ENCODE measurements around the gene HPS1.

HPS1 gene

DNA sequence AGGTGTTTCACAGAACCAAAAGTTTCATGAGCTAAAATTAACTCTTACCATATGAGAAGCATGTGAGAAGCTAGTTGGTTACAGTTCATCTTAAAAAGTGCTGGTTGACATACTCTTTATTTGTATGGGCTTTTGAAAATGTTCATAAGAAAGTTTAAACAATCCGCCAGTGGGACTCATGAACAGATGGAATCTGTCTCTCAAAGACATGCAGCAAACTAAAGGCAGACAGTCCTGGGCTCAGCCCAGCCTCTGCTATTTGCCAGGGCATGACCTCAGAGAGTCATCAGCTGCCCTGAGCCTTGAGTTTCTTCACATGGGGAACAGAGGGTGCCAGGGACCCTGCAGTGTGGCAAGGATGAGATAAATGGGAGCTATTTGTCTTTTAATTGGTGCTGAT is 35.0 kb downstream of the HPS1 start:
- DNase-seq (ENCODE audit: low spot score): no peak

DNA sequence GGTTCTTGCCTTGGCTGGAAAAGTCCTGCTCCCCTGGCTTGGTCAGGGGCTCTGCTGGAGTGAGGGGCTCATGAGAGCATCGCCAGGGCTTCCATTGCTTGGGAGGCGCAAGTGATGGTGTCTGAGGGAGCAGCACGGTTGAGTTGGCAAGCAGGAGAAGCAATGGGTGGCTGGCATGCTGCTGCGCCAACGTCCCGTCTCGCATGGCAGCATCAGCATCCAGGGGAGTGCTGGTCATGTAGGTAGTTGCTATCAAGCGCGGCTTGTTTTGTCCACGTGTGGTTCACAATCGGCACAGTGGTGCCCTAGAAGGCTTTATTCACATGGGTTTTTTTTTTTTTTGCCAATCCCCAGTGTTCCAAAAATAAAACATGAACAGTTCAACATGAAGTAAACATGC is 35.6 kb downstream of the HPS1 start:
- no peak for DNase-seq (ENCODE audit: low spot score)

DNA sequence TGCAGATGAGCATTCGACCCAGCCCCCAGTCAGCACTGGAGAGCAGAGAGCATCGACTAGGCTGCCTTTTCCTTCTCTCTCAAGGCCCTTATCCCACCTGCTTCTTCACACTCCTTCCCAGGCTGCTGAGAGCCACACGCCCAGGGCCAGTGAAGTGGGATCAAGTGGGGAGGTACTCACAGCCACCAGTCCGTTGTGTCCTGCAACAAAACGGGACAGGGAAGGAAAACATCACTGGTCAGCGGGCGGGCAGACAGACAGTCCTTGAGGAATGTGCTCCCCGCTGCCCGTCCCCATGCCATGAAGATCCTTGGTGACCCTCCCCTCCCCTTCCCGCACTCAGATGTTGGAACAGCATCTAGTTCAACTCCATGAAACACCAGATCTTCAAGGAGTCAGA is 36.0 kb downstream of the HPS1 start:
- no peak for DNase-seq (ENCODE audit: low spot score)

DNA sequence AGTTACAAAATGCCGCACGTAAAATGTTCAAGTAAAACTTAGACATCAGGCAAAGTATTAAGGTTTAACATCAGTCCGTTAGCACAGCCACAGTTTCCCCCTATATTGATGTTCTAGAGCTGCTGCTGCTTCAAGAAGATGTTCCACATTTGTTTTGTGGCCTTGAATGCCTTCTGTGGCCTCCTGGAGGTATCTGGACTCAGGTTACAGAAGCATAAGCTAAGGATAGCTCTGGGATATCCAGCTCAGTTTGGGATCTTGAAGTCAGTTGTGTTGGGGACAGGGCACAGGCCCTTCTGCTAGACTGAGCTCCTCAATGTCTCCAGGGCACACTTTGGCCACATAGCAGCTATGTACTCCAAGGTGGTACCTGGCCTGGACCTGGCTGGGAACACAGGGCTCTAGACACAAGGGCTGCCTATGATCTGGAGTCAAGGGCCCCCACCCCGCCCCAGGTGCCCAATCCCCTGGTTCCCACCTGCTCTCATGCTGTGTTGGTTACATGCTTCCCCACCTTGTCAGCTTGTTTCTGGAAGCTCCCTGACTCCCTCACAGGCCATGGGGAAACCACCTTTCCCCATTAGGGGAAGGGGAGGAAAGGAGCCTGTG is 36.5 kb downstream of the HPS1 start:
- no peak for DNase-seq (ENCODE audit: low spot score)

DNA sequence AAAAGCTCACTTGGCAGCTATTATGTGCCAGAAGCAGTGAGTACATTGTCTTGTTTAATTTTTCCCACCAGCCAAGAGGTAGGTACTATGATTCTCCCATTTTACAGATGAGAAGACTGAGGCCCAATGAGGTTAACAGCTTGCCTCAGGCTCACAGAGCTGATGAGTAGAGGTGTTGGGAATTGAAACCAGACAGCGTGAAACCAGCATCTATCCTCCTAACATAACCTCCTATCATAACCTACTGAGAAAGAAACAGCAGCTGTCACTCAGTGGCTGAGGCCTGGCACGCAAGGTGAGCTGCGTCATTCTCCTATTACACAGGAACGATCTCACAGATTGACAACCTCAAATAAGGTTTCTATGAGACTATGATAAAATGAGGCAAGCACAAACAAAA is 37.9 kb downstream of the HPS1 start:
- DNase-seq (ENCODE audit: low spot score): no peak

DNA sequence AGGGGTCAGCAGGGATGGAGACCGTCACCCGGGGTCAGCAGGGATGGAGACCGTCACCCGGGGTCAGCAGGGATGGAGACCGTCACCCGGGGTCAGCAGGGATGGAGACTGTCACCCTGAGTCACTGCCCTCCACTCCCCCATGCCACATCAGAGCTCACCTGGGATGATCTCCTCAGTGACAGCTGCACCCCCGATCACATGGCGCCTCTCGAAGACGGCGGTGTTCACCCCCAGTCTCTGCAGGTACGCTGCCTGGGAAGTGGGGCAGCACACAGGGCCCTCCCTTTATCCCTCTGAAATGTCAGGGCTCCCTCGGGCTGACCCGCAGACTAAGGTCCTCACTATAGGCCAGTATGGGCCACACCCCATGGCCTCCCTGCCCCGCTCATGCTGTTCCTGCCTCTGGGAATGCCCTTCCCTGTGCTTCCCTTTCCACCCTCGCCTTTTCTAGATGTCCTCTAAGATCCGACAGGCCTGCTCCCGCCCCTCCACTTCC is 38.9 kb downstream of the HPS1 start:
- DNase-seq (ENCODE audit: low spot score): no peak

DNA sequence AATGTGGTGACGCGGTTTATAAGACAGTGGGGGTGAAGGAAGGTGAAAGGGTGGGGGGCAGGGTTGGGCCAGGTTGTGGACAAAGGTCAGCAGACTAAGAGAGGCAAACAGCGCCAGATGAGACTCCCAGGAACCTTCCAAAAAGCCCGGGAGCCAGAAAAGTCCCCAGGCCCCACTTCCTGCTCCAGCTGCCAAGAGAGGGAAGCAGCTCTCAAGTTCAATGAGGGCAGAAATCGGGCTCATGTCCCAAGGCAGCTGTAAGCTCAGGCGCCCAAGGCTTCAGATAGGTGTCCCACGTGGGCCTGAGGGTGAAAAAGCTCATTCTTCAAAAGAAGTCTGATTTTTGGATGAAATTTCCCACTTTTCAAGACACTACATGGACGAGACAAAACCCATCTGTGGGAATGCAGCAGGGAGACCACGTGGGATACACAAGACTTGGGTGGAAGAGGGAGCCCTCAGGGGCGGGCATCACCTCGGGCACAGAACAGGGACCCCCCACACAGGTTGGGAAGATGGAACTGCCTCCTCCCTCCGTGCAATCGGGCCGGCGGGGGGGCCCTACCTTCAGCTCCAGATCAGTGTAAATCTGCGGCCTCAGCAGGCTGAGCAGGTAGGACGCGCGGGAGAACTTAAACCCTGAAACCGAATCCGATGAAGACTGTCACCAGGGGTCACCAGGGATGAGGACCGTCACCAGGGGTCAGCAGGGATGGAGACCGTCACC is 39.6 kb downstream of the HPS1 start:
- no peak for DNase-seq (ENCODE audit: low spot score)

DNA sequence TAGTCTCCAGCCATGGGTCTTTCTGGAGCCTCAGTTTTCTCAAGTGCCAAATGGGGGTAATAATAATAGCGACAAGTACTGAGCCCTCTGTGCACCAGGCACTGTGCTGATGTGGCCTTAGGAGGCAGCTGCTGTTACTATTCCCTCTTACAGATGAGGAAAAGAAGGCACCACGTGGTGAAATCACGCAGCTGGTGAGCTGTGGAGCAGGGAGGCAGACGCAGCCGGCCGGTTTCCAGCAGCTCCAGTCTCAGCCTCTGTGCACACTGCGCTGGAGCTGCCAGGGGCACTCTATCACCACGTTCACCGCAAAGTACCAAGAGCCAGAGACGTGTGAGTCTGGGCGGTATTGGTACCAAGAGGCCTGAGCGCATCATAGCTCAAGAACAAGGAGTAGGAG is 41.3 kb downstream of the HPS1 start:
- no peak for DNase-seq (ENCODE audit: low spot score)

DNA sequence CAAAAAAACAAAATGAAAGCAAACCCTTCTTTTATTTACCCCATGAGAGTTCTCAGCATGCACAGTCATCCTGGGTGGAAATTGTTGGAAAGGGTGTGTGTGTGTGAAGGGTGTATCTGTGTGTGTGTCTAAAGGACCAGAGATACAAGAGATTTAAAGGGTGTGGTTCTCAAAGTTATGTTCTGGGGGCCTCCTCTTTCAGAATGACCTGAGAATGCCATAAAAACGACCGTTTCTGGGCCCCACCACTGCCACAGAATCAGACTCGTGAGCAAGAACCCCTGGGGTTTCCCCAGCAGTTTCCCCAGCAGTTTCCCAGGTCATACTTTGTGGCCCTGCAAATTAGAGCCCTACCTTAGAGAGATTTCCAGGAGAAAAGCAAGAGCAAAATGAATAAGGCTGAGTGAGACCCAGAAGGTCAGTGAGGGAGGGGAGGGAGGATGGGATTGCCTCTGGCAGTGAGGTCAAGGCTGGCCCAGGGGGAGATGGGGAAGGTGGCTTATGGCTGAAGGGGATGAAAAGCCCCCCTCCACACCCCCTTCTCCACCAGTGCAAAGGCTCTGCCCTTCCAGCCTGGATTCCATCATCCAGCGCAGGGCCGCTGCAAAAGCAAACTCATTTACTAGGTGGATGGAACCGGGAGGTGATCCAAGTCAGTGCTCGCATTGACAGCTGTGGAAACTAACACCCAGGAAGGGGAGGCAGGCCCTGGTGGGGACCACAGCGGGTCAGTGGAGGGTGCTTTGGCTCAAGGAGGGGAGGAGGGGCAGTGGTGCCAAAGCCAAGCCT is 42.0 kb downstream of the HPS1 start:
- no peak for DNase-seq (ENCODE audit: low spot score)

DNA sequence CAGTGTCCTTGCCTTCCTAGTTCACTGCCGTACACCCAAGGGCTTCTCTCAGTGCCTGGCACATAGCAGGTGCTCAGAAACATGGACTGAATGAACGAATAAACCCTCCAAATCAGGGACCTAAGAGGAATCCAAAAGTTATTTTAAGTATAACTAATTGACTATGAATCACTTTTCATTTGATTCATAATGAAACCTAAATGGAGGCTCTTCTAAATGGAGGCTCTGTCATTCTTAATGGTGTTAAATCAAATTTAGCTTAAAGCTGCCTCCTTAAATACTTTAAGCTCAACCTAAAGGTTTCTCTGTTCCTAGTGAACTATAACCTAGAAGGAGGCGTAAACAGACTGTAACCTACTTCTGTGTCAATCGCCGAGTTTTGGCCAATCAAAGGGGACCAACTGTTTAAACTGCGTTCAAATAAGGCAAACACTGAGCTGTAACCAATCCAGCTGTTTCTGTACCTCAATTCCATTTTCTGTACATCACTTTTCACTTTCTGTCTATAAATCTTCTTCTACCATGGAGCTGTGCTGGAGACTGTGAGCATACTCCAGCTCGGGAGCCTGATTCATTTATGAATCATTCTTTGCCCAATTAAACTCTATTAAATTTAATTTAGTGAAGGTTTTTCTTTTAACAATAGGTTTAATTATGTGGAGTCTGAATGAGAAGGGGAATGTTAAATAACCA is 42.8 kb downstream of the HPS1 start:
- no peak for DNase-seq (ENCODE audit: low spot score)

DNA sequence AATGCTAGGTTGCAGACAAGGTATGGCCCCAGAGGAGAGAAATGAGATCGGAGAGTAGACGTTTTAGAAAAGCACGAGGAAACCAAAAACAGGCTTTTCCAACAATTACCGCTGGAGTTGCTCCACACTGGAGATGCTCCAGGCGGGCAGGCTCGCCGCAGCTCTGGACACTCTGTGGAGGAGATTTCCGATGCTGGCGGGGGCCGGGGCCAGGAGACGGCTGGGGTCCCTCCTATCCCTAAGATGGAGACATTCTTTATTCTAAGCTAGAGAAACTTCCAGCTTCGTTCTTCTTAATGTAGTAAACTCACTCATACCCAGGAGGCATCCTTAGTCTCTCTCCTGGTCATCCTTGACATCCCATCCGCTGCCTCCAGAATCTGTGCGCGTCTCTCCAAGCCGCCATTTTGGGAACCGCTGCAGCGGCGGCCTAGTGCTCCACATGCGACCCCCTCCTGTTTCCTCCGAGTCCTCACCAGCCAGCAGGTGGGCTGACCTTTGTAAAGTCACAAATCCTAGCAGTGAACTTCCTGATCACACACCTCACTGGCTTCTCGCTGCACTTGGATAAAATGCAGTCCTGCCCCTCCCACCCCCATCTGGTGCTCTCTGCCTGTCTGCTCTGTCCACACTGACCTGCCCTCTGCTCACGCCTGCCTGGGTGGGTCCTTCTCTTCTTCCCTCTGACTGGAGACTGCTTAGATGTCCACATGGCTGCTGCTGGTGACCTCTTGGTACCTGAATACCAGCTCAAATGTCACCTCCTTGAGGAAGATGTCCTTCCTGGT is 43.6 kb downstream of the HPS1 start:
- no peak for DNase-seq (ENCODE audit: low spot score)

DNA sequence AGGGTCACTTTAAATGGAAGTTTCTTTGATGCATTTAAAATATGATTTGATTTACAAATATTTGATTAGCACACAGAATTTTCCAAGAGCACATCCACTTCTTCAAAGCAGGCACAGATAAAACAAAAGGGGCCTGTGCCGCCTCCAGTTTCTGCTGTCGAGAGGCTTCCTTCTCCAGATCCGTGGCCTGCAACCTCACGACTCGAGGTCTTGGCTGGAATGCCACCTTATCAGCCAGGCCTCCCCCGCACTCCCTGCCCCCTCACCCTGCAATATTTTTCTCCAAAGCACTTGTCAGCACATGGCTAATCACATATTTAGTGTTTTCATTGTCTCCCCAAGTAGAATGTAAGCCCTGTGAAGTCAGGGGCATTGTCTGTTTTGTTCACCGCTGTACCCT is 44.3 kb downstream of the HPS1 start:
- DNase-seq (ENCODE audit: low spot score): no peak

DNA sequence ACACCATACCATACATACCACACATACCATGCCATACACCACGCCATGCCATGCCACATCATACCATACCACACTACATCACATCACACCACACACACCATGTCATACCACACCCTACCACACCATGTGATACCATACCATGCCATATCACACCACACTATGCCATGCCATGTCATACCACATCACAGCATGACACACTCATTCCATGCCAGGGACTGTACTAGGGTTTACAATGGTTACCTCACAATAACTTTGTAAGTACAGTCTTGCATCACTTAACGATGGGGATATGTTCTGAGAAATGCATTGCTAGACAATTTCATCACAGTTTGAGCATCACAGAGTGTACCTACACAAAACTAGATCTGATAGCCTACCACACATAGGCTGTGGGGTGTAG is 46.3 kb downstream of the HPS1 start:
- DNase-seq (ENCODE audit: low spot score): no peak

DNA sequence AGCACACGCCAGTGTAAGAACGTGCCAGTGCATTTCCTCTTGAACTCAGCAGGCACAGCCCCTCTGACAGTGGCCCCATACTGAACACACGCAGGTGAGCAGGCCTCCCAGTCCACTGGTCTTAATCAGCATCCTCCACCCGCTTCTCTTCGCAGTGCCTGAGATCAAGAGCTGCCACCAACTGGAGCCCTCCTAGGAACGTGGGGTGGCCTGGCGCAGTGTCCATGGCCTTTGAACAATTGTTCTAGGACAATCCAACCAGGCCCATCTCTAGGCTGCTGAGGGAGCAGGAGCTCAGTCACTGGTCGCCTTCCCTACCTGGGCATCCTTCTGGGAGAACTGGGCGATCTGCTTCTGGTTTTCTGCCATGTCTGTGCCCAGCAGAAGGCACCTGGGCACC is 47.0 kb downstream of the HPS1 start:
- no peak for DNase-seq (ENCODE audit: low spot score)

DNA sequence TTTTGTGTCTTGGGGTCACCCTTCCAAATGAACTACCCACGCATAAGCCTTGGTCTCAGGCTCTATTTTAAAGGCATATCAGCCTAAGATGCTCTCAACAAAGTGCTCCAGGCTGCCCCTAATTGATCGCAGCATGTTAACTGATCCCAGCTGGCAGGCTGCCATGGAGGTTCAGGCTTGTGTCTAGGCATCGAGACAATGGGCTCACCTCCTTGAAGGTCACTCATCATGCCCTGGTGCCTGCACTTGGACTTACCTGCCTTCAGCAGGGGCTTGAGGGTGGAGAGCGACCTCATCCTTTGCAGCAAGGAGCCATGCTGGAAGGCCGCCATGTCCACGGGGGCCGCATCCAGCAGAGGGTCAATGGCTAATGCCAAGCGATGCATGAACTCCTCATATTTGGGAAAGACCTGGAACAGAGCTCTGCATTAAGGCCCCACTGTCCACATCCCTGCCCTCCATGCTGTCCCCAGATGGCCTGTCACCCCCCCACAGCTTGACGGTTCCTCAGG is 49.6 kb downstream of the HPS1 start:
- DNase-seq (ENCODE audit: low spot score): no peak

DNA sequence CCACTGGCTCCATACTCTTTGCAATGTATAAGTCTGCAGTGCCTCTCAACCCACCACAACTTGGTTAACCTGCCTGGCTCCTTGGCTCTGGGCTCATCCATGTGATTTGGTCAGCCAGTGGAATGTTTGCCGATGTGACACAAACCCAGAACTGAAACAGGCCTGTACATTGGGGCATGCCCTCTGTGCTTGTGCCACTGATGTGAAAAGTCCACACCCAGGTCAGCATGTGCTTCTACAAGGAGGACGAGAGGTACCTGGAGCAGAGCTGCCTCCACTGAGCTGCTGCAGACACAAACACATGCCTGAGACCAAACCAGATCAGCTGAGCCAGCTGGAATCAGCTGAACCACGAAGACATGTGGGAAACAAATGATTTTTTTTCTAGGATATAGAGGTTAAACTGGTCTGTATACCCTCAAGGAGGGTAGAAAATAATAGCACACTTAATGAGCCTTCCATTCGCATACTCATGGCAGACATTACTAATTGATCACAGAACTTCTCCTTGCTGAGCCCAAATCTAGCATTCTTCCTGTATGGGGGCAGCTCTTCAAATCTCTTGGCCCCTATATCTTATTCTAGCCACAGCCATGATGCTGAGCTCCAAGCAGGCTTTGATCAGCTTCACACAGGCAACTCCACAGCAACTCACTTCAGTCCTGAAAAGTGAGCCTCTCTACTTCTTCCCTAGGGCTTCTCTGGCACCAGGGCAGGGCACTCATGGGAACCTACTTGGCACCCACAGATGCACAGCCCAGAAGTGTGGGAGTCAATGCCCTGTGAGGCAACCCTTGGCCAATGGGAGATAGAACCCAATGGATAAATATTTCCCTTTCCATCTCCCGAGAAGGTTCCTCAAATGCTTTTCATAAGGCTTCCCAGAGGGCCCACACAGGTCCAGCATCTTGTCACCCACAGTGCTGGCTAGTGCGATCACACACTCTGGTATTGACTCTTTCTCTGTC is 50.4 kb downstream of the HPS1 start:
- DNase-seq (ENCODE audit: low spot score): no peak

DNA sequence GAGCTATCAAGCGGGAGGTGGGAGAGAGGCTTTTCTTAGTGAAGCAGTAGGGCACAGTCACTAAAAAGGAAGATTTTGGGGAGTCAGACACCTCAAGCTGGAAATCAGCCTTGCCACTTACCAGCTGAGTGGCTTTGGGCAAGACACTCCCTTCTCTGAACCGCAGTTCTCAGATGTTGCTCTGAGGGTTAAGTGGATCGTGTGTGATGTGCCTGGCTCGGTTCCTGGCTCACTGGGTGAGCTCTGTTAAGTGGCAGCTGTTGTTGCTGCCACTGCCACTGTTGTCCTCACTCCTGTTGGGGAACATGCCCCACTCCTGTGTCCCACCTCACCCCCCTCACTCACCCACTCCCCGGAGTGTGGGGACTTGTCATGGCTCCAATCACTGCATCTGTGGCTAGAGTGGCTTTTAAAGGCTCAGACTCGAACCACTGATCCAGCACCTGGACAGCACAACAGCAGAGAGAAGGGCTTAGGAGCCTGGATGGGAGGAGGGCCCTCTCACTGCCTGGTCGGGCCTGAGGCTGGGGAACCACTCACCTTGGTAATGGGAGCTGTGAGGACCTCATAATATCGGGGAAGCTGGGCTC is 51.8 kb downstream of the HPS1 start:
- DNase-seq (ENCODE audit: low spot score): no peak

DNA sequence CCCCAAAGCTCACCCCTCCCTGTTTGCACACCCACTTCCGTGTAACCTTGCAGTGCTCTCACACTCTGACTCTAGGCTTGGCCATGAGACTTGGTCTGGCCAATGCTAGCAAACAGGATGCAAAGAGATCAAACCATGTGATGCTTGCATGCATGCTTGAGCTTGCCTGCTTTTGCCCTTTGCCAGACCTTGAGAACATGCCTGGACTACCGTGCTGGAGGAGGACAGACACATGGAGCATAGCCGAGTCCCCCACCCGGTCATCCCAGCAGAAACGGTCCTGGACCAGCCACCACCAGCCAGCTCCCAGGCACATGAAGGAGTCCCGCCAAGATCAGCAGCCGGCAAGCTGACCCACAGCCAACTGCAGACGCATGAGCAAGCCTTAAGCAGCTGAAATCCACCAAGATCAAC is 55.1 kb downstream of the HPS1 start:
- DNase-seq (ENCODE audit: low spot score): no peak

DNA sequence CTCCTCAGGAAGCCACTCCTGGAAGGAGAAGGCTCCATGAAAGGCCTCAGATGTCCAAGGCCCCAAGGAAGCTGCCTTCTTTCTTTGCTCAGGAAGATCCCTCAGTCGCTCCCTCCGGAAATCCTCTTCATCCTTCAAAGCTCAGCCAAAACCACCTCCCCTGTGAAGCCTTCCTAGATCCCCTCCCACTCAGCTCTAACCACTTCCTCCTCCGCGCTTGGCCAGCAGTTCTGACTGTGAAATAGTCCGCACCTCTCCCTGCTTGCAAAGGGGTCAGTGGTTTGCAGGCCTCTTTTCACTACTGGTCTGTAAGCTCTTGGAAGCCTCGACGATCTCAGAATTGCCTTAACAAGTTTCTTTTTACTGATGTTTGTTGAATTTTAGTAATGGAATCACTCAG is 55.7 kb downstream of the HPS1 start:
- DNase-seq (ENCODE audit: low spot score): no peak

DNA sequence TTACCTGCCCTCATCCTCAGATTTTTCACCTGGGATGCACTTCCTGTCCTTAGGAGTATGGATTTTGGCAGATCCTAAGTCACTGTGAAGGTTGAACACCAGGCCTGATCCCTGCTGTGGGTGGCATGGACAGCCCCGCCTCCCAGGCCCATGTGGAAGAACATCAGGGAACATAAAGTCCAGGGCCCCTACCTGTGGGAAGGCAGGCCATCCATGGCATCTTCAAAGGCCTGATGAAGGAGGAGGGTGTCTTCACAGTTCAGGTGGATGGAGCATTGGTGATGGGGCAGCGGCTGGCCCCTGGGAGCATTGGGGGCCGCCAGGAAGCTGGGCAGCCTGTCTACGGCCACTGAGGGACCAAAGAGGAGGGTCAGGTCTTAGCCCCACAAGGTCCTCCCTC is 56.3 kb downstream of the HPS1 start:
- DNase-seq (ENCODE audit: low spot score): no peak
